GM12878 (cell line): ENCODE results near the gene MAGI3. TPM values are rescaled to one million over a fixed set of nuclear protein-coding genes. Genes with fewer than 3 reads are reported as not detected.

ENCODE experiments used
- ATAC-seq: fragments of 200-7000 bp; cut with Tn5 transposase; 3 replicates; pipeline ENCODE4 v1.9.1; 2020; ENCODE audit warnings: mild to moderate bottlenecking, moderate library complexity
- BruUV-seq: library from RNA; stranded (reverse); fragments of 400-500 nt; replicated peaks from 2 replicates; lab custom pipeline; 2021; lab: Mats Ljungman, UMichigan
- CTCF ChIA-PET: fragments of 300-600 bp; sonication (Branson Sonifier 250); formaldehyde crosslinking; extraction: SDS; loops from one replicate; lab custom pipeline; 2021; ENCODE audit warnings: inconsistent platforms; lab: Yijun Ruan, JAX
- POLR2A ChIA-PET: fragments of 350-600 bp; formaldehyde crosslinking; extraction: SDS; loops from one replicate; lab custom pipeline; 2021; ENCODE audit warnings: inconsistent platforms; lab: Charles Lee
- RAD21 ChIA-PET: fragments of 300-600 bp; sonication (Branson Sonifier 250); formaldehyde crosslinking; loops from one replicate; lab custom pipeline; 2023; ENCODE audit warnings: antibody characterized with exemption; ENCODE audit not compliant: unreplicated experiment; lab: Charles Lee
- SMC1A ChIA-PET: fragments of 300-600 bp; sonication (Branson Sonifier 250); formaldehyde crosslinking; loops from one replicate; lab custom pipeline; 2023; ENCODE audit not compliant: unreplicated experiment, uncharacterized antibody; lab: Charles Lee
- DNase-seq: peaks from one replicate; pipeline ENCODE4 v3.0.0-alpha.2; 2011; ENCODE audit warnings: low read depth, low spot score
- FAIRE-seq: peaks from 3 replicates; lab custom pipeline; 2011; peaks lifted over from hg19 to GRCh38; lab: Jason Lieb, UNC
- H2AFZ ChIP-seq: 2 replicates; pipeline ENCODE4 v1.6.0; 2011; ENCODE audit warnings: low read depth, low read length, control low read depth; ENCODE audit not compliant: control insufficient read depth
- H3K27ac ChIP-seq: 2 replicates; pipeline ENCODE4 v1.5.1; 2011; ENCODE audit warnings: control low read depth; ENCODE audit not compliant: control insufficient read depth, insufficient read depth
- H3K27me3 ChIP-seq, 2 experiments: replicated peaks in 1 of 2; 2 replicates each; pipeline versions ENCODE4 v1.6.0 to v1.6.1; 2011; ENCODE audit warnings: low read length in 1 of 2; ENCODE audit not compliant: control insufficient read depth in 2 of 2, insufficient read depth in 2 of 2
- H3K36me3 ChIP-seq, 2 experiments: 2 replicates each; pipeline ENCODE4 v1.5.1; 2011; ENCODE audit warnings: low read length in 1 of 2; ENCODE audit not compliant: control insufficient read depth in 2 of 2, insufficient read depth in 2 of 2
- H3K4me1 ChIP-seq: 2 replicates; pipeline ENCODE4 v1.6.1; 2011; ENCODE audit warnings: mild to moderate bottlenecking, low read length, moderate library complexity, mixed read lengths; ENCODE audit not compliant: control insufficient read depth, insufficient read depth
- H3K4me2 ChIP-seq: 2 replicates; pipeline ENCODE4 v1.6.0; 2011; ENCODE audit warnings: control low read depth; ENCODE audit not compliant: control insufficient read depth, insufficient read depth
- H3K4me3 ChIP-seq: fragments of 200-600 bp; sonication (generic); 2 replicates; pipeline ENCODE4 v1.5.1; 2016
- H3K79me2 ChIP-seq: 2 replicates; pipeline ENCODE4 v1.6.0; 2011; ENCODE audit warnings: low read length; ENCODE audit not compliant: control insufficient read depth, insufficient read depth
- H3K9ac ChIP-seq: 2 replicates; pipeline ENCODE4 v1.8.0; 2011; ENCODE audit warnings: low read length, control low read depth, mixed read lengths; ENCODE audit not compliant: control insufficient read depth, insufficient read depth
- H3K9me3 ChIP-seq: replicated peaks from 3 replicates; pipeline ENCODE4 v1.5.1; 2011; ENCODE audit warnings: mild to moderate bottlenecking, low read length; ENCODE audit not compliant: control insufficient read depth, insufficient read depth
- H4K20me1 ChIP-seq: 2 replicates; pipeline ENCODE4 v1.6.0; 2011; ENCODE audit not compliant: control insufficient read depth, insufficient read depth
- ASH2L ChIP-seq: fragments of 300-600, 200-600 bp; sonication (generic); IDR thresholded peaks from 2 replicates; pipeline ENCODE4 v1.6.1; 2017; ENCODE audit warnings: low read depth, mild to moderate bottlenecking, borderline replicate concordance
- EGR1 ChIP-seq, 2 experiments: IDR thresholded peaks; 1 replicate in 1 of 2; 2 replicates in 1 of 2; pipeline ENCODE4 v1.6.1; 2011 to 2012; ENCODE audit warnings: low read depth in 2 of 2, low read length in 2 of 2, borderline replicate concordance in 1 of 2, mild to moderate bottlenecking in 1 of 2, moderate library complexity in 1 of 2
- HCFC1 ChIP-seq: fragments of 150-350 bp; IDR thresholded peaks from 2 replicates; pipeline ENCODE4 v1.6.1; 2014; ENCODE audit warnings: low read length
- HDGF ChIP-seq: fragments of 450-650 bp; IDR thresholded peaks from 2 replicates; pipeline ENCODE4 v1.6.1; 2016; ENCODE audit warnings: antibody characterized with exemption
- HSF1 ChIP-seq: fragments of 150-350 bp; IDR thresholded peaks from 2 replicates; pipeline ENCODE4 v1.6.1; 2014; ENCODE audit warnings: mild to moderate bottlenecking, low read depth, low read length
- MAX ChIP-seq: IDR thresholded peaks from 2 replicates; pipeline ENCODE4 v1.6.1; 2012; ENCODE audit warnings: low read depth, low read length, improper control_type of control experiment
- NKRF ChIP-seq: fragments of 450-650 bp; conservative IDR thresholded peaks from 2 replicates; pipeline ENCODE4 v1.6.1; 2017; ENCODE audit warnings: mild to moderate bottlenecking, moderate library complexity
- NR2C2 ChIP-seq: IDR thresholded peaks from 2 replicates; pipeline ENCODE4 v1.6.1; 2011; ENCODE audit warnings: borderline replicate concordance, low read depth; ENCODE audit not compliant: control insufficient read depth, insufficient read length
- RBBP5 ChIP-seq: fragments of 200-600 bp; sonication (generic); conservative IDR thresholded peaks from 2 replicates; pipeline ENCODE4 v1.6.1; 2016
- RELA ChIP-seq: fragments of 450-650 bp; IDR thresholded peaks from 2 replicates; pipeline ENCODE4 v1.8.0; 2014; ENCODE audit warnings: borderline replicate concordance; ENCODE audit not compliant: partially characterized antibody
- SUPT20H ChIP-seq: IDR thresholded peaks from 2 replicates; pipeline ENCODE4 v1.6.1; 2011; ENCODE audit warnings: low read depth, mild to moderate bottlenecking, low read length, moderate library complexity, borderline replicate concordance; ENCODE audit not compliant: control insufficient read depth
- YBX1 ChIP-seq: fragments of 450-650 bp; IDR thresholded peaks from 2 replicates; pipeline ENCODE4 v1.6.1; 2016; ENCODE audit warnings: antibody characterized with exemption
- ZBTB11 ChIP-seq: fragments of 450-650 bp; formaldehyde crosslinking; IDR thresholded peaks from 2 replicates; pipeline ENCODE4 v1.5.0; 2022; ENCODE audit warnings: mild to moderate bottlenecking, missing genetic modification characterization
- WGBS: methylation state at CpG from one replicate; pipeline ENCODE4 v1.1.6; 2016; ENCODE audit warnings: low lambda C conversion rate; ENCODE audit not compliant: insufficient replicate concordance, insufficient coverage; ENCODE audit errors: missing lambda C conversion rate; 5-methylcytosine and 5-hydroxymethylcytosine counted together
- in situ Hi-C: fragments of 300-500 bp; cut with MboI; formaldehyde crosslinking; loops from 9 replicates; pipeline ENCODE4 v1.14.3; 2018; ENCODE audit warnings: mixed read lengths
- intact Hi-C: fragments of 100-400 bp; cut with micrococcal nuclease; formaldehyde crosslinking; loops from one replicate; pipeline ENCODE4 v1.14.2; 2022; ENCODE audit not compliant: unreplicated experiment
- polyA plus RNA-seq, 11 experiments: library from polyadenylated mRNA; depleted of rRNA in 4 of 11; unstranded in 6 of 11; stranded (reverse) in 5 of 11; fragments of >200 nt; fragmentation: Nextera tagmentation in 4 of 11; fragmentation: Illumina TruSeq in 1 of 11; extraction: Ambion mirVana in 4 of 11; extraction: Trizol in 1 of 11; gene quantifications; 1 replicate in 1 of 11; 2 replicates in 10 of 11; pipeline versions ENCODE4 v1.2.1 to v1.2.3, GENCODE V29; 2011 to 2016; ENCODE audit warnings: inconsistent platforms in 2 of 11, missing spikeins in 2 of 11, low read depth in 1 of 11
- total RNA-seq, 4 experiments: library from RNA; depleted of rRNA in 3 of 4; stranded (reverse); fragments of >200 nt in 3 of 4; fragmentation: Illumina TruSeq in 1 of 4; extraction: Trizol in 1 of 4; gene quantifications; 2 replicates each; pipeline versions ENCODE4 v1.2.1 to v1.2.3, GENCODE V29; 2013 to 2021

MAGI3 gene
- total and polyA plus RNA-seq, 10 of the 15 experiments (the other 5 are each of a cell fraction or from before 2014, with no cell fraction given) = 0.17 to 0.65 (median 0.32) TPM

GRCh38 chr1:113508364-113509164 is 118.2 kb downstream of the MAGI3 start:
- Histone ChIP-seq H2AFZ (no peak overlapping the region), H3K27ac (no peak overlapping the region), H3K79me2 (no peaks in the 10 kb centered on the region), H3K36me3 (no peaks in the 10 kb centered on the region), H3K9ac (no peak overlapping the region), H3K9me3 (peaks cover 1% of the 10 kb centered on the region; the same call in 1 of the 3 replicates), H3K4me1 (no peaks in the 10 kb centered on the region), H3K4me2 (no peak overlapping the region), H3K4me3 (no peak overlapping the region), H3K27me3 (no peaks in the 10 kb centered on the region), H4K20me1 (no peaks in the 10 kb centered on the region)
- RAD21 ChIA-PET = no interaction called here
- no peak for FAIRE-seq
- SMC1A ChIA-PET = interaction anchor here (1.6 kb wide), 1 partner anchor 16 kb away, joined by 4 read pairs; no protein-coding TSS in a partner anchor
- no peak for ATAC-seq
- DNase-seq = no peak
- WGBS = 47% methylated on average over 2 of the region's 2 CpGs
- no peak for TF ChIP-seq NKRF
- TF ChIP-seq MAX = no peak
- no peak for TF ChIP-seq RBBP5
- no peak for TF ChIP-seq ZBTB11
- TF ChIP-seq SUPT20H = no peak
- no peak for TF ChIP-seq HCFC1
- TF ChIP-seq ASH2L = no peak
- no peak for TF ChIP-seq NR2C2
- no peak for TF ChIP-seq RELA
- no peak for TF ChIP-seq HSF1
- TF ChIP-seq YBX1 = no peak
- TF ChIP-seq EGR1 (IDR thresholded peaks at IDR 0.05; ENCODE audit: borderline replicate concordance in 1 of 2, low read depth in 2 of 2, low read length in 2 of 2) = no peak
- no peak for TF ChIP-seq HDGF
- intact Hi-C loops = no loop called here
- POLR2A ChIA-PET = no interaction called here
- in situ Hi-C loops = no loop called here
- CTCF ChIA-PET = no interaction called here
- BruUV-seq = no TSS peak
